Neural progenitor cell (in vitro differentiated cells): Measurements from ENCODE around the gene C4orf50.

ENCODE experiments used
- EZH2 ChIP-seq: fragments of 200-600 bp; sonication (generic); IDR thresholded peaks from 2 replicates; pipeline ENCODE4 v1.6.1; 2017; ENCODE audit warnings: antibody characterized with exemption, mild to moderate bottlenecking, moderate library complexity
- EZH2phosphoT487 ChIP-seq: fragments of 200-600 bp; sonication (generic); IDR thresholded peaks from 2 replicates; pipeline ENCODE4 v1.6.1; 2017; ENCODE audit warnings: antibody characterized with exemption
- TF ChIP-seq, protein P1 (sequence below): fragments of 200-600 bp; sonication (generic); IDR thresholded peaks from 2 replicates; pipeline ENCODE4 v1.5.1; 2017; ENCODE audit warnings: antibody characterized with exemption, mild to moderate bottlenecking

- TF ChIP-seq EZH2phosphoT487: no peak
- TF ChIP-seq, protein P1, sequence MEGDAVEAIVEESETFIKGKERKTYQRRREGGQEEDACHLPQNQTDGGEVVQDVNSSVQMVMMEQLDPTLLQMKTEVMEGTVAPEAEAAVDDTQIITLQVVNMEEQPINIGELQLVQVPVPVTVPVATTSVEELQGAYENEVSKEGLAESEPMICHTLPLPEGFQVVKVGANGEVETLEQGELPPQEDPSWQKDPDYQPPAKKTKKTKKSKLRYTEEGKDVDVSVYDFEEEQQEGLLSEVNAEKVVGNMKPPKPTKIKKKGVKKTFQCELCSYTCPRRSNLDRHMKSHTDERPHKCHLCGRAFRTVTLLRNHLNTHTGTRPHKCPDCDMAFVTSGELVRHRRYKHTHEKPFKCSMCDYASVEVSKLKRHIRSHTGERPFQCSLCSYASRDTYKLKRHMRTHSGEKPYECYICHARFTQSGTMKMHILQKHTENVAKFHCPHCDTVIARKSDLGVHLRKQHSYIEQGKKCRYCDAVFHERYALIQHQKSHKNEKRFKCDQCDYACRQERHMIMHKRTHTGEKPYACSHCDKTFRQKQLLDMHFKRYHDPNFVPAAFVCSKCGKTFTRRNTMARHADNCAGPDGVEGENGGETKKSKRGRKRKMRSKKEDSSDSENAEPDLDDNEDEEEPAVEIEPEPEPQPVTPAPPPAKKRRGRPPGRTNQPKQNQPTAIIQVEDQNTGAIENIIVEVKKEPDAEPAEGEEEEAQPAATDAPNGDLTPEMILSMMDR: no peak
- TF ChIP-seq EZH2: no peak
These were observed 55.8 kb downstream of the C4orf50 start for GRCh38 chr4:5962416-5962815.
